ENCODE results near the gene PLET1. TPM values are rescaled to one million over a fixed set of nuclear protein-coding genes. Genes with fewer than 3 reads are reported as not detected.
A peak's percentile ranks its signal among the peaks of the same experiment; 100 is the strongest.

PLET1 gene
- total RNA-seq, 1 experiment from 2014 or later = 0.26 TPM

GRCh38 chr11:112219476-112220232 lies 41.0 kb downstream of the PLET1 start:
- POLR2A ChIA-PET (ENCODE audit: unreplicated experiment) = interaction anchor here (0.5 to 0.6 kb wide), 3 partner anchors 14 to 195 kb away, joined by 4 to 5 read pairs (median 4); partner anchors contain the start of gene IL18
- peak overlapping the region; percentile 46 for H2AFZ ChIP-seq (ENCODE audit: low read length)
- no TSS peak for BruUV-seq (replicated peaks)

DNA sequence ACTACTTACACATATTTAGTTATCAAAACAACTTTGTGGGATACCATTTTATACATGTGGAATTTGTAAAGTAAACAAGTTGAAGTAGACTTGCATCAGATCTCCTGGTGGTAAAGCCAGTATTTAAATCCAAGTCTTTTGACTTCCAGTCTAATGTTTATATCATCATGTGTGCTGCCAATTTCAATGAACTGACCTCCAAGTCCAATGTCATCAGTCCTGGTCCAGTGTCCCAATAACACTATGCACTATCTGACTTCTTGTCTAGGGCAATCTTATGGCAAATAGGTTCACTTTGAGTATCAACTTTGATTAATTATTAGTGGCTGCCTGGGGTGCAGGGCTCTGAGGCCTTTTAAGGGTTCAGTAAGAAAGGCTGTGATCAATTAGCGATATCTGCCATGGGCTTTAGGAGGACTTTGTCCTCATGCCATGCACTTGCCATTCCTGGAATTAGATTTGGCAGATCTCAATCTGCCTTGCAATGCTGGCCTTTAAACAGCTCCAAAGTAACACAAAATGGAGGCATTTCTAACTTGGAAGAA lies 44.0 kb downstream of the PLET1 start:
- intact Hi-C loops (cut with micrococcal nuclease) = loop anchor here (5.0 kb wide), 3 partner anchors 39 to 1071 kb away; partner anchors contain the start of genes BCO2 and PLET1
- no peak overlapping the region for H3K27ac ChIP-seq (ENCODE audit: low read length)
- no peaks in the 10 kb centered on the region for H4K20me1 ChIP-seq (ENCODE audit: low read length)
- no peaks in the 10 kb centered on the region for H3K9me2 ChIP-seq (replicated peaks; ENCODE audit: low read length)
- no peak overlapping the region for H3K4me3 ChIP-seq (ENCODE audit: low read length)
- H3K9ac ChIP-seq (ENCODE audit: low read length) = no peak overlapping the region
- TF ChIP-seq, protein P1, sequence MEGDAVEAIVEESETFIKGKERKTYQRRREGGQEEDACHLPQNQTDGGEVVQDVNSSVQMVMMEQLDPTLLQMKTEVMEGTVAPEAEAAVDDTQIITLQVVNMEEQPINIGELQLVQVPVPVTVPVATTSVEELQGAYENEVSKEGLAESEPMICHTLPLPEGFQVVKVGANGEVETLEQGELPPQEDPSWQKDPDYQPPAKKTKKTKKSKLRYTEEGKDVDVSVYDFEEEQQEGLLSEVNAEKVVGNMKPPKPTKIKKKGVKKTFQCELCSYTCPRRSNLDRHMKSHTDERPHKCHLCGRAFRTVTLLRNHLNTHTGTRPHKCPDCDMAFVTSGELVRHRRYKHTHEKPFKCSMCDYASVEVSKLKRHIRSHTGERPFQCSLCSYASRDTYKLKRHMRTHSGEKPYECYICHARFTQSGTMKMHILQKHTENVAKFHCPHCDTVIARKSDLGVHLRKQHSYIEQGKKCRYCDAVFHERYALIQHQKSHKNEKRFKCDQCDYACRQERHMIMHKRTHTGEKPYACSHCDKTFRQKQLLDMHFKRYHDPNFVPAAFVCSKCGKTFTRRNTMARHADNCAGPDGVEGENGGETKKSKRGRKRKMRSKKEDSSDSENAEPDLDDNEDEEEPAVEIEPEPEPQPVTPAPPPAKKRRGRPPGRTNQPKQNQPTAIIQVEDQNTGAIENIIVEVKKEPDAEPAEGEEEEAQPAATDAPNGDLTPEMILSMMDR (conservative IDR thresholded peaks at IDR 0.05; ENCODE audit: low read depth, low read length) = no peak
- TF ChIP-seq EZH2 (IDR thresholded peaks at IDR 0.05; ENCODE audit: low read length, unreplicated experiment) (no peak), EZH2phosphoT487 (IDR thresholded peaks at IDR 0.05; ENCODE audit: borderline replicate concordance, low read length) (no peak)
- no peak overlapping the region; the same call in 1 of the 2 replicates for H2AFZ ChIP-seq (ENCODE audit: low read length)
- no peaks in the 10 kb centered on the region for H3K36me3 ChIP-seq (ENCODE audit: low read depth, low read length)
- CTCF ChIA-PET = interaction anchor here (0.5 to 0.7 kb wide), 2 partner anchors 59 to 64 kb away, joined by 3 to 10 read pairs; no protein-coding TSS in a partner anchor
- DNase-seq (peak; percentile 39), ATAC-seq (peak; percentile 14; the same call in 1 of the 2 replicates)
- no peaks in the 10 kb centered on the region for H3K27me3 ChIP-seq (ENCODE audit: low read length)
- no peaks in the 10 kb centered on the region for H3K9me3 ChIP-seq (ENCODE audit: low read length)
- no peak overlapping the region for H3K4me2 ChIP-seq (ENCODE audit: low read length)
- H3F3A ChIP-seq (ENCODE audit: low read length, unreplicated experiment) = no peaks in the 10 kb centered on the region
- POLR2A ChIA-PET (ENCODE audit: unreplicated experiment) = no interaction called here
- no peaks in the 10 kb centered on the region for H3K79me2 ChIP-seq (ENCODE audit: low read length)
- BruUV-seq (replicated peaks) = no TSS peak
- H3K4me1 ChIP-seq (ENCODE audit: insufficient read depth, low read length) = peaks cover 34% of the 10 kb centered on the region

More at GRCh38 chr11:112219476-112220232, 41.0 kb downstream of the PLET1 start:
- Histone ChIP-seq H3K9ac (ENCODE audit: low read length) (no peak overlapping the region), H3F3A (ENCODE audit: low read length, unreplicated experiment) (no peaks in the 10 kb centered on the region), H4K20me1 (ENCODE audit: low read length) (no peaks in the 10 kb centered on the region), H3K4me1 (ENCODE audit: insufficient read depth, low read length) (peaks cover 33% of the 10 kb centered on the region), H3K4me2 (ENCODE audit: low read length) (0 out of 2 replicates have a peak overlapping the region, but pooled peaks have one; percentile 29), H3K79me2 (ENCODE audit: low read length) (no peaks in the 10 kb centered on the region), H3K4me3 (ENCODE audit: low read length) (no peak overlapping the region), H3K9me3 (ENCODE audit: low read length) (no peaks in the 10 kb centered on the region), H3K36me3 (ENCODE audit: low read depth, low read length) (no peaks in the 10 kb centered on the region), H3K9me2 (replicated peaks; ENCODE audit: low read length) (no peaks in the 10 kb centered on the region), H3K27ac (ENCODE audit: low read length) (no peak overlapping the region), H3K27me3 (ENCODE audit: low read length) (no peaks in the 10 kb centered on the region)
- intact Hi-C loops (cut with micrococcal nuclease) = loop anchor here (1.0 to 5.0 kb wide), 4 partner anchors 42 to 1068 kb away; partner anchors contain the start of genes BCO2 and PLET1
- CTCF ChIA-PET = interaction anchor here (0.5 to 3.4 kb wide), 6 partner anchors 28 to 106 kb away, joined by 3 to 60 read pairs (median 4); partner anchors contain the start of gene BCO2
- TF ChIP-seq, protein P1 (conservative IDR thresholded peaks at IDR 0.05; ENCODE audit: low read depth, low read length) = peak; percentile 91
- no peak for TF ChIP-seq EZH2 (IDR thresholded peaks at IDR 0.05; ENCODE audit: low read length, unreplicated experiment)
- no peak for TF ChIP-seq EZH2phosphoT487 (IDR thresholded peaks at IDR 0.05; ENCODE audit: borderline replicate concordance, low read length)
- DNase-seq (peak; percentile 88), ATAC-seq (peak; percentile 85)

Data from PC-3 (cell line).